ENCODE results near the gene NFATC2. TPM values are rescaled to one million over a fixed set of nuclear protein-coding genes. Genes with fewer than 3 reads are reported as not detected.

NFATC2 gene
- total RNA-seq, 1 experiment from 2014 or later: 32.3 TPM

DNA sequence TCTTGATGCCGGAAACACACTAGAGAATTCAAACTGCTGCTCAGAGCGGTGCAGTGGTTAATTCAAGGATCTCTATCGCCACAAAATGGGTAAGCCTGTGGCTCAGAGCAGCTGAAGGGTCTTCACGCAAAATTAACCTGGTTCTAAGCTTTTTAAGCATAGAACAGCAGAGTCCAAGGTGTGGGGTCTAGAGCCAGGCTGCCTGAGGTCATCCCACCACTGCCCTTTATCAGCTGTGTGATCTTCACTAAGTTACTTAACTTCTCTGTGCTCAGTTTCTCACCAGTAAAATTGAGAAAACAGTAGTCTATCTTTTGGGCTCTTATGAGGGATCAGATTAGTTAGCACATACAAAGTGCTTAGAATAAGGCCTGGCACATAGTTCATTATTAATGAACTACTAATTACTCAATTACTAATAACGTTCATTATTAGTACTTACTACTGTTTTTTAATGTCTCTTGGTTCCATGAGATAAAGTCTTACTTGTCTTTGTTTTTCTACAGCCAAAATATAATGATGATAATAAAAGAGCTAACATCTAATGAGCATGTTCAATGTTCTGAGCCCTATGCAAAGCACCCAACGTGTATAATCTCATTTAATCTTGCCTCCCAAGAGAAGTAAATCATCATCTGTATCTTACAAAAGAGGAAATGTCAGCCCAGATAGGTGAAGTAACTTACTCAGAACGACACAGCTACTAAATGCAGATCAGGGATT, 92.9 kb downstream of the NFATC2 start:
- Histone ChIP-seq H2AFZ (ENCODE audit: low read length) (no peak overlapping the region), H3K27me3 (ENCODE audit: low read length) (no peaks in the 10 kb centered on the region), H3K36me3 (ENCODE audit: insufficient read depth, low read length) (peaks cover 54% of the 10 kb centered on the region), H3K4me1 (ENCODE audit: low read length) (peaks cover 83% of the 10 kb centered on the region), H3K4me2 (ENCODE audit: low read depth, low read length, poor library complexity, severe bottlenecking) (peak overlapping the region; percentile 54), H3K9me3 (ENCODE audit: low read length) (no peaks in the 10 kb centered on the region), H3K9me2 (replicated peaks; ENCODE audit: insufficient read depth, low read length) (no peaks in the 10 kb centered on the region), H3K79me2 (ENCODE audit: low read length) (peaks cover 55% of the 10 kb centered on the region), H3K9ac (ENCODE audit: low read length) (peak overlapping the region; percentile 59), H3K27ac (ENCODE audit: low read length) (peak overlapping the region; percentile 97), H4K20me1 (ENCODE audit: insufficient read depth, low read depth, low read length) (no peaks in the 10 kb centered on the region), H3K4me3 (ENCODE audit: low read length) (peak overlapping the region; percentile 23; the same call in 1 of the 2 replicates)
- DNase-seq: peak; percentile 90

- Histone ChIP-seq H3K9me2 (replicated peaks; ENCODE audit: insufficient read depth, low read length) (no peaks in the 10 kb centered on the region), H2AFZ (ENCODE audit: low read length) (no peak overlapping the region), H3K27me3 (ENCODE audit: low read length) (no peaks in the 10 kb centered on the region), H3K4me3 (ENCODE audit: low read length) (no peak overlapping the region), H3K9me3 (ENCODE audit: low read length) (no peaks in the 10 kb centered on the region), H3K9ac (ENCODE audit: low read length) (no peak overlapping the region), H3K36me3 (ENCODE audit: insufficient read depth, low read length) (peaks cover 51% of the 10 kb centered on the region), H3K4me2 (ENCODE audit: low read depth, low read length, poor library complexity, severe bottlenecking) (no peak overlapping the region), H4K20me1 (ENCODE audit: insufficient read depth, low read depth, low read length) (no peaks in the 10 kb centered on the region), H3K27ac (ENCODE audit: low read length) (peak overlapping the region; percentile 28), H3K4me1 (ENCODE audit: low read length) (peaks cover 74% of the 10 kb centered on the region), H3K79me2 (ENCODE audit: low read length) (peaks cover 70% of the 10 kb centered on the region)
- no peak for DNase-seq
Observed at GRCh38 chr20:51447765-51448148, 94.8 kb downstream of the NFATC2 start.

GRCh38 chr20:51447097-51447764, 95.3 kb downstream of the NFATC2 start:
- Histone ChIP-seq H3K9me3 (ENCODE audit: low read length) (no peaks in the 10 kb centered on the region), H3K79me2 (ENCODE audit: low read length) (peaks cover 71% of the 10 kb centered on the region), H2AFZ (ENCODE audit: low read length) (no peak overlapping the region), H3K4me3 (ENCODE audit: low read length) (no peak overlapping the region), H3K4me1 (ENCODE audit: low read length) (peaks cover 70% of the 10 kb centered on the region), H4K20me1 (ENCODE audit: insufficient read depth, low read depth, low read length) (no peaks in the 10 kb centered on the region), H3K9ac (ENCODE audit: low read length) (no peak overlapping the region), H3K27me3 (ENCODE audit: low read length) (no peaks in the 10 kb centered on the region), H3K36me3 (ENCODE audit: insufficient read depth, low read length) (peaks cover 53% of the 10 kb centered on the region), H3K9me2 (replicated peaks; ENCODE audit: insufficient read depth, low read length) (no peaks in the 10 kb centered on the region), H3K27ac (ENCODE audit: low read length) (peak overlapping the region; percentile 28; the same call in 1 of the 2 replicates), H3K4me2 (ENCODE audit: low read depth, low read length, poor library complexity, severe bottlenecking) (no peak overlapping the region)
- DNase-seq: no peak

- DNase-seq: no peak
- Histone ChIP-seq H3K27me3 (ENCODE audit: low read length) (no peaks in the 10 kb centered on the region), H3K4me2 (ENCODE audit: low read depth, low read length, poor library complexity, severe bottlenecking) (no peak overlapping the region), H3K27ac (ENCODE audit: low read length) (peak overlapping the region; percentile 61), H3K4me3 (ENCODE audit: low read length) (no peak overlapping the region), H3K36me3 (ENCODE audit: insufficient read depth, low read length) (peaks cover 56% of the 10 kb centered on the region), H3K4me1 (ENCODE audit: low read length) (peaks cover 67% of the 10 kb centered on the region), H2AFZ (ENCODE audit: low read length) (no peak overlapping the region), H3K79me2 (ENCODE audit: low read length) (peaks cover 71% of the 10 kb centered on the region), H3K9ac (ENCODE audit: low read length) (no peak overlapping the region), H3K9me3 (ENCODE audit: low read length) (no peaks in the 10 kb centered on the region), H3K9me2 (replicated peaks; ENCODE audit: insufficient read depth, low read length) (no peaks in the 10 kb centered on the region), H4K20me1 (ENCODE audit: insufficient read depth, low read depth, low read length) (no peaks in the 10 kb centered on the region)
Observed at GRCh38 chr20:51446656-51447055, 95.9 kb downstream of the NFATC2 start.

GRCh38 chr20:51446230-51446629, 96.3 kb downstream of the NFATC2 start:
- Histone ChIP-seq H3K4me2 (ENCODE audit: low read depth, low read length, poor library complexity, severe bottlenecking) (no peak overlapping the region), H3K36me3 (ENCODE audit: insufficient read depth, low read length) (peaks cover 54% of the 10 kb centered on the region), H3K9me2 (replicated peaks; ENCODE audit: insufficient read depth, low read length) (no peaks in the 10 kb centered on the region), H3K4me3 (ENCODE audit: low read length) (no peak overlapping the region), H3K27ac (ENCODE audit: low read length) (peak overlapping the region; percentile 61), H4K20me1 (ENCODE audit: insufficient read depth, low read depth, low read length) (no peaks in the 10 kb centered on the region), H3K9ac (ENCODE audit: low read length) (no peak overlapping the region), H3K27me3 (ENCODE audit: low read length) (no peaks in the 10 kb centered on the region), H3K4me1 (ENCODE audit: low read length) (peaks cover 66% of the 10 kb centered on the region), H3K79me2 (ENCODE audit: low read length) (peaks cover 71% of the 10 kb centered on the region), H3K9me3 (ENCODE audit: low read length) (no peaks in the 10 kb centered on the region), H2AFZ (ENCODE audit: low read length) (no peak overlapping the region)
- no peak for DNase-seq

DNA sequence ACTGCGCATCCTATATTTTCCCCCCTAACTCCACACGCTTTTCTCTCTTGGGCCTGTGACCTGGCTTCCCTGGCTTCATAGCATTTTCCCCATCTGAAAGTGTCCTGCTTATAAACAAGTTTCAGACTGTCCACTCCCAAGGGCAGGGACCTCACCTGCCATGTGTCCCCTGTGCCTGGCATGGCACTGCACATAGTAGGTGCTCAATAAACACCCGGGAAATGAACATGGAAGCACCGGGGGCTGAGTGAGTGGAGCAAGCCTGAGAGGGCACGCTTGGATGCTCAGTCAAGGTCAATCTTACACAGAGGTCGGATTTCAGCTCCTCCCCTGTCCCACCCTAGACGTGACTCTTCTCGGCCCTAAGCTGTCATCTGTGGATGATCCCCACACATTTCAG, 96.9 kb downstream of the NFATC2 start:
- no peak overlapping the region for H2AFZ ChIP-seq (ENCODE audit: low read length)
- no peaks in the 10 kb centered on the region for H3K9me3 ChIP-seq (ENCODE audit: low read length)
- H3K27me3 ChIP-seq (ENCODE audit: low read length): no peaks in the 10 kb centered on the region
- H3K4me3 ChIP-seq (ENCODE audit: low read length): no peak overlapping the region
- H3K27ac ChIP-seq (ENCODE audit: low read length): peak overlapping the region; percentile 61
- H3K79me2 ChIP-seq (ENCODE audit: low read length): peaks cover 70% of the 10 kb centered on the region
- H3K4me2 ChIP-seq (ENCODE audit: low read depth, low read length, poor library complexity, severe bottlenecking): no peak overlapping the region
- H3K9me2 ChIP-seq (replicated peaks; ENCODE audit: insufficient read depth, low read length): no peaks in the 10 kb centered on the region
- H3K9ac ChIP-seq (ENCODE audit: low read length): no peak overlapping the region
- no peaks in the 10 kb centered on the region for H4K20me1 ChIP-seq (ENCODE audit: insufficient read depth, low read depth, low read length)
- H3K36me3 ChIP-seq (ENCODE audit: insufficient read depth, low read length): peaks cover 48% of the 10 kb centered on the region
- peaks cover 66% of the 10 kb centered on the region for H3K4me1 ChIP-seq (ENCODE audit: low read length)
- DNase-seq: peak; percentile 58

- H3K9me3 ChIP-seq (ENCODE audit: low read length): no peaks in the 10 kb centered on the region
- H3K36me3 ChIP-seq (ENCODE audit: insufficient read depth, low read length): peaks cover 42% of the 10 kb centered on the region
- H3K27ac ChIP-seq (ENCODE audit: low read length): peak overlapping the region; percentile 61
- H3K79me2 ChIP-seq (ENCODE audit: low read length): peaks cover 66% of the 10 kb centered on the region
- H3K4me3 ChIP-seq (ENCODE audit: low read length): no peak overlapping the region
- no peaks in the 10 kb centered on the region for H4K20me1 ChIP-seq (ENCODE audit: insufficient read depth, low read depth, low read length)
- no peak overlapping the region for H2AFZ ChIP-seq (ENCODE audit: low read length)
- H3K9me2 ChIP-seq (replicated peaks; ENCODE audit: insufficient read depth, low read length): no peaks in the 10 kb centered on the region
- H3K27me3 ChIP-seq (ENCODE audit: low read length): no peaks in the 10 kb centered on the region
- no peak for DNase-seq
- H3K4me2 ChIP-seq (ENCODE audit: low read depth, low read length, poor library complexity, severe bottlenecking): no peak overlapping the region
- H3K4me1 ChIP-seq (ENCODE audit: low read length): peaks cover 64% of the 10 kb centered on the region
- no peak overlapping the region for H3K9ac ChIP-seq (ENCODE audit: low read length)
Observed at GRCh38 chr20:51444922-51445438, 97.5 kb downstream of the NFATC2 start.

- Histone ChIP-seq H3K9ac (ENCODE audit: low read length) (no peak overlapping the region), H3K9me3 (ENCODE audit: low read length) (no peaks in the 10 kb centered on the region), H3K27me3 (ENCODE audit: low read length) (no peaks in the 10 kb centered on the region), H3K36me3 (ENCODE audit: insufficient read depth, low read length) (peaks cover 40% of the 10 kb centered on the region), H3K9me2 (replicated peaks; ENCODE audit: insufficient read depth, low read length) (no peaks in the 10 kb centered on the region), H3K4me2 (ENCODE audit: low read depth, low read length, poor library complexity, severe bottlenecking) (no peak overlapping the region), H2AFZ (ENCODE audit: low read length) (no peak overlapping the region), H4K20me1 (ENCODE audit: insufficient read depth, low read depth, low read length) (no peaks in the 10 kb centered on the region), H3K79me2 (ENCODE audit: low read length) (peaks cover 63% of the 10 kb centered on the region), H3K4me1 (ENCODE audit: low read length) (peaks cover 59% of the 10 kb centered on the region), H3K4me3 (ENCODE audit: low read length) (no peak overlapping the region), H3K27ac (ENCODE audit: low read length) (peak overlapping the region; percentile 61; the same call in 1 of the 2 replicates)
- no peak for DNase-seq
Observed at GRCh38 chr20:51444467-51444866, 98.1 kb downstream of the NFATC2 start.
